ENCODE data around the gene APOBEC3F. TPM values are rescaled to one million over a fixed set of nuclear protein-coding genes. Genes with fewer than 3 reads are reported as not detected.
"Not testable (repeated sequence)": the region's sequence is repeated elsewhere in the genome, so short reads cannot be mapped to it uniquely, and the experiment has no call there.

Gene APOBEC3F
- 10 to 100 TPM in 2 of 8 experiments, 1 to 10 TPM in 5, under 1 TPM in 1; 0.38 to 16.9 (median 4.9) TPM for total RNA-seq

- in situ Hi-C loops (cut with MboI; ENCODE audit: low pct_unique_long_range_greater_than_20kb in 2 of 9, low sequenced_read_pairs in 9 of 9, unreplicated experiment in 9 of 9) = not testable (repeated sequence)
- WGBS, 10 experiments = 48% methylated on average over 4 of the region's 21 CpGs; no CpG with 5 or more reads in 9 of the 10 experiments
- H3K4me1 ChIP-seq (replicated peaks in 1 of 2) = peaks cover 37 to 38% of the 10 kb centered on the region in 2 donors
- ATAC-seq (replicated peaks in 6 of 8) = peak; percentile 92 to 96 (median 94)
- peak within 1 kb of the TSS in 4 of 5 donors; percentile 21 to 35 (median 29) for H3K4me3 ChIP-seq
- peak within 1 kb of the TSS; percentile 64 to 84 for H3K27ac ChIP-seq
Measured at GRCh38 chr22:39040538-39041296, at the start of gene APOBEC3F. TSS of gene APOBEC3F (plus strand) at chr22:39040864. CDS start at chr22:39040961, 97 bp downstream.

GRCh38 chr22:38992871-38993371 lies 47.7 kb upstream of the APOBEC3F start:
- H3K27ac ChIP-seq; in situ Hi-C loops (cut with MboI; ENCODE audit: low pct_unique_long_range_greater_than_20kb in 2 of 9, low sequenced_read_pairs in 9 of 9, unreplicated experiment in 9 of 9): not testable (repeated sequence)
- no CpG with 5 or more reads among the region's 12 CpGs for WGBS, 10 experiments

GRCh38 chr22:38996105-38996504 lies 44.6 kb upstream of the APOBEC3F start:
- ATAC-seq (replicated peaks in 6 of 8) = no peak
- no peak overlapping the region for H3K27ac ChIP-seq
- WGBS, 10 experiments = 79 to 100% (median 85%) methylated on average over 1 to 4 of the region's 6 CpGs; no CpG with 5 or more reads in 4 of the 10 experiments
- in situ Hi-C loops (cut with MboI; ENCODE audit: low pct_unique_long_range_greater_than_20kb in 2 of 9, low sequenced_read_pairs in 9 of 9, unreplicated experiment in 9 of 9) = no loop called here
- H3K4me1 ChIP-seq (replicated peaks in 1 of 2) = peaks cover 11 to 16% of the 10 kb centered on the region in 2 donors
- H3K4me3 ChIP-seq = no peak overlapping the region

More at GRCh38 chr22:38992871-38993371, 47.7 kb upstream of the APOBEC3F start:
- not testable (repeated sequence) for H3K4me3 ChIP-seq
- ATAC-seq (replicated peaks in 6 of 8) = peak; percentile 89 to 98 (median 94)
- peaks cover 9 to 11% of the 10 kb centered on the region in 2 donors for H3K4me1 ChIP-seq (replicated peaks in 1 of 2)

GRCh38 chr22:38997518-38997917 lies 43.1 kb upstream of the APOBEC3F start:
- ATAC-seq (replicated peaks in 6 of 8) = no peak
- WGBS, 10 experiments = 60% methylated on average over 1 of the region's 3 CpGs; no CpG with 5 or more reads in 9 of the 10 experiments
- Histone ChIP-seq H3K4me3 (no peak overlapping the region), H3K27ac (no peak overlapping the region), H3K4me1 (replicated peaks in 1 of 2) (peaks cover 9 to 15% of the 10 kb centered on the region in 2 donors)
- in situ Hi-C loops (cut with MboI; ENCODE audit: low pct_unique_long_range_greater_than_20kb in 2 of 9, low sequenced_read_pairs in 9 of 9, unreplicated experiment in 9 of 9) = no loop called here

- H3K27ac ChIP-seq = no peak overlapping the region
- H3K4me3 ChIP-seq = no peak overlapping the region
- in situ Hi-C loops (cut with MboI; ENCODE audit: low pct_unique_long_range_greater_than_20kb in 2 of 9, low sequenced_read_pairs in 9 of 9, unreplicated experiment in 9 of 9) = loop anchor here in 3 of 9 experiments (25.0 kb wide), 2 partner anchors 109 to 241 kb away; partner anchors contain the start of gene SUN2 (in 1 of the 3)
- 15 to 60% (median 30%) methylated on average over 2 to 6 of the region's 7 CpGs; no CpG with 5 or more reads in 5 of the 10 experiments for WGBS, 10 experiments
- peak; percentile 85 to 99 (median 94) for ATAC-seq (replicated peaks in 6 of 8)
- peaks cover 0 to 7% of the 10 kb centered on the region in 2 donors for H3K4me1 ChIP-seq (replicated peaks in 1 of 2)
Measured at GRCh38 chr22:39003165-39003638, 37.5 kb upstream of the APOBEC3F start.

GRCh38 chr22:39007177-39007576 lies 33.5 kb upstream of the APOBEC3F start:
- in situ Hi-C loops (cut with MboI; ENCODE audit: low pct_unique_long_range_greater_than_20kb in 2 of 9, low sequenced_read_pairs in 9 of 9, unreplicated experiment in 9 of 9) = loop anchor here in 3 of 9 experiments (25.0 kb wide), 2 partner anchors 105 to 245 kb away; partner anchors contain the start of gene SUN2 (in 1 of the 3)
- H3K4me1 ChIP-seq (replicated peaks in 1 of 2) = peaks cover 0 to 4% of the 10 kb centered on the region in 2 donors
- ATAC-seq (replicated peaks in 6 of 8) = no peak
- H3K4me3 ChIP-seq = no peak overlapping the region
- 56 to 100% (median 97%) methylated on average over 1 to 5 of the region's 5 CpGs; no CpG with 5 or more reads in 1 of the 10 experiments for WGBS, 10 experiments
- no peak overlapping the region for H3K27ac ChIP-seq

GRCh38 chr22:39008271-39008850 lies 32.3 kb upstream of the APOBEC3F start:
- 50 to 100% (median 89%) methylated on average over 2 to 8 of the region's 8 CpGs; no CpG with 5 or more reads in 2 of the 10 experiments for WGBS, 10 experiments
- peaks cover 9 to 13% of the 10 kb centered on the region in 2 donors for H3K4me1 ChIP-seq (replicated peaks in 1 of 2)
- not testable (repeated sequence) for H3K27ac ChIP-seq; H3K4me3 ChIP-seq; ATAC-seq (replicated peaks in 6 of 8)
- in situ Hi-C loops (cut with MboI; ENCODE audit: low pct_unique_long_range_greater_than_20kb in 2 of 9, low sequenced_read_pairs in 9 of 9, unreplicated experiment in 9 of 9) = loop anchor here in 3 of 9 experiments (25.0 kb wide), 2 partner anchors 104 to 246 kb away; partner anchors contain the start of gene SUN2 (in 1 of the 3)

- in situ Hi-C loops (cut with MboI; ENCODE audit: low pct_unique_long_range_greater_than_20kb in 2 of 9, low sequenced_read_pairs in 9 of 9, unreplicated experiment in 9 of 9) = loop anchor here in 3 of 9 experiments (10.0 to 25.0 kb wide), 3 partner anchors 101 to 249 kb away; partner anchors contain the start of gene SUN2 (in 1 of the 3)
- Histone ChIP-seq H3K27ac (no peak overlapping the region), H3K4me1 (replicated peaks in 1 of 2) (peaks cover 24 to 26% of the 10 kb centered on the region in 2 donors), H3K4me3 (no peak overlapping the region)
- ATAC-seq (replicated peaks in 6 of 8) = no peak
- WGBS, 10 experiments = 0 to 100% (median 80%) methylated on average over 1 to 14 of the region's 15 CpGs; no CpG with 5 or more reads in 3 of the 10 experiments
Measured at GRCh38 chr22:39010946-39011345, 29.7 kb upstream of the APOBEC3F start.

GRCh38 chr22:39012533-39013511 lies 27.8 kb upstream of the APOBEC3F start:
- in situ Hi-C loops (cut with MboI; ENCODE audit: low pct_unique_long_range_greater_than_20kb in 2 of 9, low sequenced_read_pairs in 9 of 9, unreplicated experiment in 9 of 9) = loop anchor here in 3 of 9 experiments (10.0 to 25.0 kb wide), 3 partner anchors 99 to 251 kb away; partner anchors contain the start of gene SUN2 (in 1 of the 3)
- no peak overlapping the region for H3K27ac ChIP-seq
- 30 to 93% (median 82%) methylated on average over 3 to 20 of the region's 29 CpGs; no CpG with 5 or more reads in 2 of the 10 experiments for WGBS, 10 experiments

GRCh38 chr22:39013561-39013941 lies 27.1 kb upstream of the APOBEC3F start:
- ATAC-seq (replicated peaks in 6 of 8) = not testable (repeated sequence)
- in situ Hi-C loops (cut with MboI; ENCODE audit: low pct_unique_long_range_greater_than_20kb in 2 of 9, low sequenced_read_pairs in 9 of 9, unreplicated experiment in 9 of 9) = loop anchor here in 3 of 9 experiments (10.0 to 25.0 kb wide), 3 partner anchors 99 to 251 kb away; partner anchors contain the start of gene SUN2 (in 1 of the 3)

More at GRCh38 chr22:39012533-39013511, 27.8 kb upstream of the APOBEC3F start:
- H3K4me1 ChIP-seq (replicated peaks in 1 of 2) = peaks cover 24 to 26% of the 10 kb centered on the region in 2 donors
- H3K4me3 ChIP-seq = no peak overlapping the region
- ATAC-seq (replicated peaks in 6 of 8) = no peak

GRCh38 chr22:39013942-39014722 lies 26.5 kb upstream of the APOBEC3F start, which contains the start of gene APOBEC3C:
TSS of gene APOBEC3C (plus strand) at chr22:39014257. CDS start at chr22:39014363, 106 bp downstream.
- in situ Hi-C loops (cut with MboI; ENCODE audit: low pct_unique_long_range_greater_than_20kb in 2 of 9, low sequenced_read_pairs in 9 of 9, unreplicated experiment in 9 of 9) = loop anchor here in 3 of 9 experiments (10.0 to 25.0 kb wide), 3 partner anchors 98 to 252 kb away; partner anchors contain the start of gene SUN2 (in 1 of the 3)
- Histone ChIP-seq H3K4me1 (replicated peaks in 1 of 2) (peaks cover 24 to 26% of the 10 kb centered on the region in 2 donors), H3K4me3 (peak within 1 kb of the TSS in 1 of 5 donors; percentile 2), H3K27ac (peak within 1 kb of the TSS in 1 of 2 donors; percentile 64)
- ATAC-seq (replicated peaks in 6 of 8) = peak; percentile 93 to 96 (median 94)
- WGBS, 10 experiments = 0 to 26% (median 10%) methylated on average over 1 to 6 of the region's 18 CpGs; no CpG with 5 or more reads in 5 of the 10 experiments

More at GRCh38 chr22:39013561-39013941, 27.1 kb upstream of the APOBEC3F start:
- 100% methylated on average over 1 of the region's 6 CpGs; no CpG with 5 or more reads in 8 of the 10 experiments for WGBS, 10 experiments
- not testable (repeated sequence) for H3K4me3 ChIP-seq, H3K27ac ChIP-seq
- H3K4me1 ChIP-seq (replicated peaks in 1 of 2) = peaks cover 24 to 26% of the 10 kb centered on the region in 2 donors

All from motor neuron (in vitro differentiated cells).